22Rv1 (cell line): ENCODE results near the gene CPS1.

ENCODE experiments used
- ZFX ChIP-seq: fragments of 450-650 bp; IDR thresholded peaks from 2 replicates; pipeline ENCODE4 v1.6.1; 2017; ENCODE audit warnings: antibody characterized with exemption, borderline replicate concordance
- TF ChIP-seq, protein P1 (sequence below): fragments of 450-650 bp; IDR thresholded peaks from 2 replicates; pipeline ENCODE4 v1.5.1; 2017; ENCODE audit warnings: mild to moderate bottlenecking

GRCh38 chr2:210531482-210531881 lies 24.9 kb upstream of the CPS1 start:
- TF ChIP-seq, protein P1, sequence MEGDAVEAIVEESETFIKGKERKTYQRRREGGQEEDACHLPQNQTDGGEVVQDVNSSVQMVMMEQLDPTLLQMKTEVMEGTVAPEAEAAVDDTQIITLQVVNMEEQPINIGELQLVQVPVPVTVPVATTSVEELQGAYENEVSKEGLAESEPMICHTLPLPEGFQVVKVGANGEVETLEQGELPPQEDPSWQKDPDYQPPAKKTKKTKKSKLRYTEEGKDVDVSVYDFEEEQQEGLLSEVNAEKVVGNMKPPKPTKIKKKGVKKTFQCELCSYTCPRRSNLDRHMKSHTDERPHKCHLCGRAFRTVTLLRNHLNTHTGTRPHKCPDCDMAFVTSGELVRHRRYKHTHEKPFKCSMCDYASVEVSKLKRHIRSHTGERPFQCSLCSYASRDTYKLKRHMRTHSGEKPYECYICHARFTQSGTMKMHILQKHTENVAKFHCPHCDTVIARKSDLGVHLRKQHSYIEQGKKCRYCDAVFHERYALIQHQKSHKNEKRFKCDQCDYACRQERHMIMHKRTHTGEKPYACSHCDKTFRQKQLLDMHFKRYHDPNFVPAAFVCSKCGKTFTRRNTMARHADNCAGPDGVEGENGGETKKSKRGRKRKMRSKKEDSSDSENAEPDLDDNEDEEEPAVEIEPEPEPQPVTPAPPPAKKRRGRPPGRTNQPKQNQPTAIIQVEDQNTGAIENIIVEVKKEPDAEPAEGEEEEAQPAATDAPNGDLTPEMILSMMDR = no peak
- no peak for TF ChIP-seq ZFX
